Measurements from ENCODE around the gene BLVRB. TPM values are rescaled to one million over a fixed set of nuclear protein-coding genes. Genes with fewer than 3 reads are reported as not detected.
"Not testable (repeated sequence)": the region's sequence is repeated elsewhere in the genome, so short reads cannot be mapped to it uniquely, and the experiment has no call there.

Gene BLVRB
- polyA plus RNA-seq, 1 of the 3 experiments (the other 2 are of a cell fraction): 85.9 TPM

- TF ChIP-seq USF2 (IDR thresholded peaks at IDR 0.05; ENCODE audit: borderline replicate concordance, low read depth, low read length) (no peak), SMC3 (IDR thresholded peaks at IDR 0.05; ENCODE audit: low read depth, low read length) (no peak), CHD2 (IDR thresholded peaks at IDR 0.05; ENCODE audit: low read length, partially characterized antibody) (no peak), TCF12 (IDR thresholded peaks at IDR 0.05) (no peak), IRF3 (IDR thresholded peaks at IDR 0.05; ENCODE audit: low read depth, low read length) (no peak)
- TF ChIP-seq, protein P1, sequence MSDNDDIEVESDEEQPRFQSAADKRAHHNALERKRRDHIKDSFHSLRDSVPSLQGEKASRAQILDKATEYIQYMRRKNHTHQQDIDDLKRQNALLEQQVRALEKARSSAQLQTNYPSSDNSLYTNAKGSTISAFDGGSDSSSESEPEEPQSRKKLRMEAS (IDR thresholded peaks at IDR 0.05; ENCODE audit: low read depth): no peak
Measured at GRCh38 chr19:40431698-40432097, 33.8 kb downstream of the BLVRB start (continued).

GRCh38 chr19:40430242-40430641, 35.3 kb downstream of the BLVRB start:
- H3K27ac ChIP-seq (ENCODE audit: low read depth in 2 of 2, low read length in 1 of 2); H3K27me3 ChIP-seq (ENCODE audit: insufficient read depth); H3K9me3 ChIP-seq; H3K9ac ChIP-seq; DNase-seq; H2AFZ ChIP-seq (ENCODE audit: low read depth); H3K4me2 ChIP-seq; H3K36me3 ChIP-seq (replicated peaks in 1 of 2; ENCODE audit: control insufficient read depth in 1 of 2, insufficient read depth in 2 of 2, low read length in 1 of 2); H4K20me1 ChIP-seq (ENCODE audit: insufficient read depth); H3K79me2 ChIP-seq (ENCODE audit: insufficient read depth); H3K9me2 ChIP-seq; POLR2A ChIA-PET; H3K4me3 ChIP-seq (ENCODE audit: low read depth in 2 of 2, low read length in 1 of 2): not testable (repeated sequence)
- 94% methylated on average over 10 of the region's 10 CpGs for WGBS (ENCODE audit: low lambda C conversion rate)
- CTCF ChIA-PET: interaction anchor here (0.6 to 0.7 kb wide), 2 partner anchors 228 to 245 kb away, joined by 3 to 4 read pairs; no protein-coding TSS in a partner anchor
- Histone ChIP-seq H3F3A (replicated peaks; ENCODE audit: insufficient read depth) (peaks cover 28% of the 10 kb centered on the region), H3K4me1 (ENCODE audit: control insufficient read depth in 1 of 2, insufficient read depth in 2 of 2, low read depth in 1 of 2, low read length in 1 of 2) (peaks cover 5 to 11% of the 10 kb centered on the region in 2 experiments; a peak in 3 of 4 replicates)

DNA sequence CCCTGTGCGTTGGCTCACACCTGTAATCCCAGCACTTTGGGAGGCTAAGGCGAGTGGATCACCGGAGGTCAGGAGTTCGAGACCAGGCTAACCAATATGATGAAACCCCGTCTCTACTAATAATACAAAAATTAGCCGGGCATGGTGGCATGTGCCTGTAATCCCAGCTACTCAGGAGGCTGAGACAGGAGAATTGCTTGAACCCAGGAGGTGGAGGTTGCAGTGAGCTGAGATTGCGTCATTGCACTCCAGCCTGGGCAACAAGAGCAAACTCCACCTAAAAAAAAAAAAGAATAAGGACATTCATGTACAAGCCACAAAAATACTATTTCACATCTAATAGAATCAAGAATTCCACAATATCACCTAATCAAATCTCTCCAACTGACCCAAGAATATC, 37.3 kb downstream of the BLVRB start:
- peaks cover 23% of the 10 kb centered on the region for H3F3A ChIP-seq (replicated peaks; ENCODE audit: insufficient read depth)
- ChIA-PET CTCF (interaction anchor here (0.6 to 1.3 kb wide), 3 partner anchors 15 to 123 kb away, joined by 3 read pairs; no protein-coding TSS in a partner anchor), POLR2A (interaction anchor here (0.6 kb wide), 1 partner anchor 1581 kb away, joined by 3 read pairs; no protein-coding TSS in a partner anchor)
- not testable (repeated sequence) for H2AFZ ChIP-seq (ENCODE audit: low read depth); H3K9me3 ChIP-seq; DNase-seq; H3K9me2 ChIP-seq; H4K20me1 ChIP-seq (ENCODE audit: insufficient read depth); H3K4me2 ChIP-seq; H3K27ac ChIP-seq (ENCODE audit: low read depth in 2 of 2, low read length in 1 of 2); H3K9ac ChIP-seq; H3K4me3 ChIP-seq (ENCODE audit: low read depth in 2 of 2, low read length in 1 of 2); H3K4me1 ChIP-seq (ENCODE audit: control insufficient read depth in 1 of 2, insufficient read depth in 2 of 2, low read depth in 1 of 2, low read length in 1 of 2); H3K36me3 ChIP-seq (replicated peaks in 1 of 2; ENCODE audit: control insufficient read depth in 1 of 2, insufficient read depth in 2 of 2, low read length in 1 of 2); H3K27me3 ChIP-seq (ENCODE audit: insufficient read depth)
- WGBS (ENCODE audit: low lambda C conversion rate): 97% methylated on average over 7 of the region's 7 CpGs
- peaks cover 24% of the 10 kb centered on the region for H3K79me2 ChIP-seq (ENCODE audit: insufficient read depth)

Measured in SK-N-SH (cell line).